H1 (cell line): Measurements from ENCODE around the gene RHOH. TPM values are rescaled to one million over a fixed set of nuclear protein-coding genes. Genes with fewer than 3 reads are reported as not detected.

ENCODE experiments used
- BCL11A ChIP-seq, 2 experiments: IDR thresholded peaks; one replicate each; pipeline ENCODE4 v1.6.1; 2011; ENCODE audit warnings: low read depth in 2 of 2, low read length in 2 of 2, mild to moderate bottlenecking in 2 of 2
- TEAD4 ChIP-seq: IDR thresholded peaks from 2 replicates; pipeline ENCODE4 v1.6.1; 2012; ENCODE audit warnings: low read depth, low read length, inconsistent platforms, mixed read lengths
- YY1 ChIP-seq: IDR thresholded peaks from 2 replicates; pipeline ENCODE4 v1.6.1; 2011; ENCODE audit warnings: low read depth, mild to moderate bottlenecking, low read length
- polyA plus RNA-seq, 7 experiments: library from polyadenylated mRNA; depleted of rRNA in 3 of 7; stranded (reverse) in 5 of 7; unstranded in 2 of 7; fragments of >200 nt in 5 of 7; fragments of 200-250 nt in 2 of 7; gene quantifications; 1 replicate in 5 of 7; 2 replicates in 1 of 7; 4 replicates in 1 of 7; pipeline versions ENCODE4 v1.2.1 to v1.2.3, GENCODE V29; 2011 to 2013; ENCODE audit warnings: missing spikeins in 2 of 7, mixed read lengths in 2 of 7
- total RNA-seq: library from RNA; stranded (reverse); fragmentation: NEBNext Ultra II Directional; extraction: Animal tissue kit (Norgen Biotek cat#: 25700); gene quantifications from 2 replicates; pipeline ENCODE4 v1.2.1, GENCODE V29; 2021
- TF ChIP-seq, protein P1 (sequence below): fragments of 300-600 bp; sonication (generic); IDR thresholded peaks from 2 replicates; pipeline ENCODE4 v1.7.1; 2012; ENCODE audit warnings: low read length, moderate library complexity, mild to moderate bottlenecking, inconsistent platforms; ENCODE audit not compliant: insufficient replicate concordance

The RHOH gene
- total and polyA plus RNA-seq, 2 of the 8 experiments (the other 6 are each of a cell fraction or from before 2014, with no cell fraction given), result 5.9 to 6.9 TPM

GRCh38 chr4:40241941-40242340, 45.1 kb downstream of the RHOH start (continued):
- TF ChIP-seq YY1 (no peak), TEAD4 (no peak), BCL11A (IDR thresholded peaks at IDR 0.05; ENCODE audit: low read depth in 2 of 2, low read length in 2 of 2) (no peak)
- TF ChIP-seq, protein P1, sequence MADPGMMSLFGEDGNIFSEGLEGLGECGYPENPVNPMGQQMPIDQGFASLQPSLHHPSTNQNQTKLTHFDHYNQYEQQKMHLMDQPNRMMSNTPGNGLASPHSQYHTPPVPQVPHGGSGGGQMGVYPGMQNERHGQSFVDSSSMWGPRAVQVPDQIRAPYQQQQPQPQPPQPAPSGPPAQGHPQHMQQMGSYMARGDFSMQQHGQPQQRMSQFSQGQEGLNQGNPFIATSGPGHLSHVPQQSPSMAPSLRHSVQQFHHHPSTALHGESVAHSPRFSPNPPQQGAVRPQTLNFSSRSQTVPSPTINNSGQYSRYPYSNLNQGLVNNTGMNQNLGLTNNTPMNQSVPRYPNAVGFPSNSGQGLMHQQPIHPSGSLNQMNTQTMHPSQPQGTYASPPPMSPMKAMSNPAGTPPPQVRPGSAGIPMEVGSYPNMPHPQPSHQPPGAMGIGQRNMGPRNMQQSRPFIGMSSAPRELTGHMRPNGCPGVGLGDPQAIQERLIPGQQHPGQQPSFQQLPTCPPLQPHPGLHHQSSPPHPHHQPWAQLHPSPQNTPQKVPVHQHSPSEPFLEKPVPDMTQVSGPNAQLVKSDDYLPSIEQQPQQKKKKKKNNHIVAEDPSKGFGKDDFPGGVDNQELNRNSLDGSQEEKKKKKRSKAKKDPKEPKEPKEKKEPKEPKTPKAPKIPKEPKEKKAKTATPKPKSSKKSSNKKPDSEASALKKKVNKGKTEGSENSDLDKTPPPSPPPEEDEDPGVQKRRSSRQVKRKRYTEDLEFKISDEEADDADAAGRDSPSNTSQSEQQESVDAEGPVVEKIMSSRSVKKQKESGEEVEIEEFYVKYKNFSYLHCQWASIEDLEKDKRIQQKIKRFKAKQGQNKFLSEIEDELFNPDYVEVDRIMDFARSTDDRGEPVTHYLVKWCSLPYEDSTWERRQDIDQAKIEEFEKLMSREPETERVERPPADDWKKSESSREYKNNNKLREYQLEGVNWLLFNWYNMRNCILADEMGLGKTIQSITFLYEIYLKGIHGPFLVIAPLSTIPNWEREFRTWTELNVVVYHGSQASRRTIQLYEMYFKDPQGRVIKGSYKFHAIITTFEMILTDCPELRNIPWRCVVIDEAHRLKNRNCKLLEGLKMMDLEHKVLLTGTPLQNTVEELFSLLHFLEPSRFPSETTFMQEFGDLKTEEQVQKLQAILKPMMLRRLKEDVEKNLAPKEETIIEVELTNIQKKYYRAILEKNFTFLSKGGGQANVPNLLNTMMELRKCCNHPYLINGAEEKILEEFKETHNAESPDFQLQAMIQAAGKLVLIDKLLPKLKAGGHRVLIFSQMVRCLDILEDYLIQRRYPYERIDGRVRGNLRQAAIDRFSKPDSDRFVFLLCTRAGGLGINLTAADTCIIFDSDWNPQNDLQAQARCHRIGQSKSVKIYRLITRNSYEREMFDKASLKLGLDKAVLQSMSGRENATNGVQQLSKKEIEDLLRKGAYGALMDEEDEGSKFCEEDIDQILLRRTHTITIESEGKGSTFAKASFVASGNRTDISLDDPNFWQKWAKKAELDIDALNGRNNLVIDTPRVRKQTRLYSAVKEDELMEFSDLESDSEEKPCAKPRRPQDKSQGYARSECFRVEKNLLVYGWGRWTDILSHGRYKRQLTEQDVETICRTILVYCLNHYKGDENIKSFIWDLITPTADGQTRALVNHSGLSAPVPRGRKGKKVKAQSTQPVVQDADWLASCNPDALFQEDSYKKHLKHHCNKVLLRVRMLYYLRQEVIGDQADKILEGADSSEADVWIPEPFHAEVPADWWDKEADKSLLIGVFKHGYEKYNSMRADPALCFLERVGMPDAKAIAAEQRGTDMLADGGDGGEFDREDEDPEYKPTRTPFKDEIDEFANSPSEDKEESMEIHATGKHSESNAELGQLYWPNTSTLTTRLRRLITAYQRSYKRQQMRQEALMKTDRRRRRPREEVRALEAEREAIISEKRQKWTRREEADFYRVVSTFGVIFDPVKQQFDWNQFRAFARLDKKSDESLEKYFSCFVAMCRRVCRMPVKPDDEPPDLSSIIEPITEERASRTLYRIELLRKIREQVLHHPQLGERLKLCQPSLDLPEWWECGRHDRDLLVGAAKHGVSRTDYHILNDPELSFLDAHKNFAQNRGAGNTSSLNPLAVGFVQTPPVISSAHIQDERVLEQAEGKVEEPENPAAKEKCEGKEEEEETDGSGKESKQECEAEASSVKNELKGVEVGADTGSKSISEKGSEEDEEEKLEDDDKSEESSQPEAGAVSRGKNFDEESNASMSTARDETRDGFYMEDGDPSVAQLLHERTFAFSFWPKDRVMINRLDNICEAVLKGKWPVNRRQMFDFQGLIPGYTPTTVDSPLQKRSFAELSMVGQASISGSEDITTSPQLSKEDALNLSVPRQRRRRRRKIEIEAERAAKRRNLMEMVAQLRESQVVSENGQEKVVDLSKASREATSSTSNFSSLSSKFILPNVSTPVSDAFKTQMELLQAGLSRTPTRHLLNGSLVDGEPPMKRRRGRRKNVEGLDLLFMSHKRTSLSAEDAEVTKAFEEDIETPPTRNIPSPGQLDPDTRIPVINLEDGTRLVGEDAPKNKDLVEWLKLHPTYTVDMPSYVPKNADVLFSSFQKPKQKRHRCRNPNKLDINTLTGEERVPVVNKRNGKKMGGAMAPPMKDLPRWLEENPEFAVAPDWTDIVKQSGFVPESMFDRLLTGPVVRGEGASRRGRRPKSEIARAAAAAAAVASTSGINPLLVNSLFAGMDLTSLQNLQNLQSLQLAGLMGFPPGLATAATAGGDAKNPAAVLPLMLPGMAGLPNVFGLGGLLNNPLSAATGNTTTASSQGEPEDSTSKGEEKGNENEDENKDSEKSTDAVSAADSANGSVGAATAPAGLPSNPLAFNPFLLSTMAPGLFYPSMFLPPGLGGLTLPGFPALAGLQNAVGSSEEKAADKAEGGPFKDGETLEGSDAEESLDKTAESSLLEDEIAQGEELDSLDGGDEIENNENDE, result no peak
